ENCODE results near the gene EHBP1.
"Not testable (repeated sequence)": the region's sequence is repeated elsewhere in the genome, so short reads cannot be mapped to it uniquely, and the experiment has no call there.

Gene EHBP1

GRCh38 chr2:63012541-63012940 is 307.0 kb downstream of the EHBP1 start:
- H3K27ac ChIP-seq = no peak overlapping the region
- TF ChIP-seq, protein P1, sequence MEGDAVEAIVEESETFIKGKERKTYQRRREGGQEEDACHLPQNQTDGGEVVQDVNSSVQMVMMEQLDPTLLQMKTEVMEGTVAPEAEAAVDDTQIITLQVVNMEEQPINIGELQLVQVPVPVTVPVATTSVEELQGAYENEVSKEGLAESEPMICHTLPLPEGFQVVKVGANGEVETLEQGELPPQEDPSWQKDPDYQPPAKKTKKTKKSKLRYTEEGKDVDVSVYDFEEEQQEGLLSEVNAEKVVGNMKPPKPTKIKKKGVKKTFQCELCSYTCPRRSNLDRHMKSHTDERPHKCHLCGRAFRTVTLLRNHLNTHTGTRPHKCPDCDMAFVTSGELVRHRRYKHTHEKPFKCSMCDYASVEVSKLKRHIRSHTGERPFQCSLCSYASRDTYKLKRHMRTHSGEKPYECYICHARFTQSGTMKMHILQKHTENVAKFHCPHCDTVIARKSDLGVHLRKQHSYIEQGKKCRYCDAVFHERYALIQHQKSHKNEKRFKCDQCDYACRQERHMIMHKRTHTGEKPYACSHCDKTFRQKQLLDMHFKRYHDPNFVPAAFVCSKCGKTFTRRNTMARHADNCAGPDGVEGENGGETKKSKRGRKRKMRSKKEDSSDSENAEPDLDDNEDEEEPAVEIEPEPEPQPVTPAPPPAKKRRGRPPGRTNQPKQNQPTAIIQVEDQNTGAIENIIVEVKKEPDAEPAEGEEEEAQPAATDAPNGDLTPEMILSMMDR (IDR thresholded peaks at IDR 0.05) = no peak
- no peak for DNase-seq (ENCODE audit: low spot score)

GRCh38 chr2:63013438-63013837 is 307.9 kb downstream of the EHBP1 start:
- H3K4me3 ChIP-seq = no peak overlapping the region
- TF ChIP-seq, protein P1 (IDR thresholded peaks at IDR 0.05) = no peak
- no peak for DNase-seq (ENCODE audit: low spot score)
- no peak overlapping the region for H3K27ac ChIP-seq

More at GRCh38 chr2:63012541-63012940, 307.0 kb downstream of the EHBP1 start:
- H3K4me3 ChIP-seq = no peak overlapping the region

DNA sequence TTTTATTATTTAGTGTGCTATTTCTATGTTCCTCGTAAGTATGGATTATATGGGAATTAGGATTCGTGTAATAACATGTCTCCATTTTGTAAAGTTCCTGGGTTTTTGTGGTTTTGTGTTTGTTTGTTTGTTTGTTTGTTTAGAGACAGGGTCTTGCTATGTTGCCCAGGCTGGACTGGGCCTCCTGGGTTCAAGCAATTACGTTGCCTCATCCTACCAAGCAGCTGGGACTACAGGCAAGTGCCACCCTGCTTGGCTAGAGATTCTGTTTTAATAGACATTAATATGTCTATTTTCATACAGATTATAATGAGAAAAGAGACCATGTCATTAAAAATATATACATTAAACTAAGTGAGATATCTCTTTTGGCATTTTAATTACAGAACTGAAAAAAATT is 309.9 kb downstream of the EHBP1 start:
- no peak overlapping the region for H3K27ac ChIP-seq
- no peak overlapping the region for H3K4me3 ChIP-seq
- TF ChIP-seq, protein P1 (IDR thresholded peaks at IDR 0.05) = no peak
- DNase-seq (ENCODE audit: low spot score) = no peak

- DNase-seq (ENCODE audit: low spot score) = no peak
- Histone ChIP-seq H3K27ac (no peak overlapping the region), H3K4me3 (no peak overlapping the region)
- TF ChIP-seq, protein P1 (IDR thresholded peaks at IDR 0.05) = no peak
Observed at GRCh38 chr2:63018439-63018838, 312.9 kb downstream of the EHBP1 start.

DNA sequence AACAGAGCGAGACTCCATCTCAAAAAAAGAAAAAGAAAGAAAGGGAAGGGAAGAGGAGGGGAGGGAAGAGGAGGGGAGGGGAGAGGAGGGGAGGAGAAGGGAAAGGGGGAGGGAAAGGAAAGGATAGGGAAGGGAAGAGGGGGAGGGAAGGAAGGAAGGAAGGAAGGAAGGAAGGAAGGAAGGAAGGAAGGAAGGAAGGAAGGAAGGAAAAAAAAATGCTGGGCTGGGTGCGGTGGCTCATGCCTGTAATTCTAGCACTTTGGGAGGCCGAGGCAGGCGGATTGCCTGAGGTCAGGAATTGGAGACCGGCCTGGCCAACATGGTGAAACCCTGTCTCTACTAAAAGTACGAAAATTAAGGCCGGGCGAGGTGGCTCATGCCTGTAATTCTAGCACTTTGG is 314.2 kb downstream of the EHBP1 start:
- not testable (repeated sequence) for H3K4me3 ChIP-seq; DNase-seq (ENCODE audit: low spot score); H3K27ac ChIP-seq

DNA sequence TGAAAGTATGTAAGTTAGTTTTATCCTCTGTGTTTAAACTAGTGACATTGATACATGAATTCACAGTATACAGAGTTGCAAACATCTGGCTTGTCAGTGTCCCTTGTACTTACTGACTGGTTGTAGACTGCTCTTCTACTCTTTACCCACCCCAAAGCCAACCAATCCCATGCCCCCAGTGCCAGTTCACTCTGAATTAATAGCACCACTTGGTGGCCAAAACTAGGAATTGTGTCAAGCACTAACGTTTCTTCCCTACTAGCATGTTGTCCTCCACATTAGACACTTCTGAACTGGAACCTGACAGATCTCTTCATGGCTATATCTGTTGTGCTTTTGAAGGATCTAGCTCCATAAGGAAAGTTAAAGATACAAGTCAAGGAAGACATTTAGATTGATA is 317.9 kb downstream of the EHBP1 start:
- no peak overlapping the region for H3K27ac ChIP-seq
- no peak overlapping the region for H3K4me3 ChIP-seq
- no peak for DNase-seq (ENCODE audit: low spot score)
- TF ChIP-seq, protein P1 (IDR thresholded peaks at IDR 0.05) = no peak

- H3K27ac ChIP-seq = no peak overlapping the region
- H3K4me3 ChIP-seq = no peak overlapping the region
- TF ChIP-seq, protein P1 (IDR thresholded peaks at IDR 0.05) = no peak
- DNase-seq (ENCODE audit: low spot score) = no peak
Observed at GRCh38 chr2:63027220-63027619, 321.7 kb downstream of the EHBP1 start.

DNA sequence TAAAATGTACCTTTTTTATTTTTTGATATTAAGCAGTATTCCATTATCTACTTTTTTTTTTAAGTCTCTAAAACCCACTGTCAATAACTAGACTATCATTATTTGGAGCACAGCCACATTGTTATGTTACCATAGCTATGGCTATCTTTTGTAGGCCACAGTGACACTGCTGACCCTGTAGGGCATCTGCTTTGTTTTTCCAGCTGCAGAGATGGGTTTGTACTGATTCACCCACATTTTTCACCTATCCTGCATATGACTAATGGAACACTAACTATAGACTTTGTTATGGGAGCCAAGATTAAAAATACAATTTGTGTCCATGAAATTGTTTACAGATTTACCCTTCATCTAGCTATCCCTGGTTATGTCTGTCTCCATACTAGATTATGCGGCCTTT is 323.5 kb downstream of the EHBP1 start:
- no peak for DNase-seq (ENCODE audit: low spot score)
- no peak overlapping the region for H3K4me3 ChIP-seq
- TF ChIP-seq, protein P1 (IDR thresholded peaks at IDR 0.05) = no peak
- H3K27ac ChIP-seq = no peak overlapping the region

Measured in coronary artery (tissue), 2 donors.